OCI-LY3 (cell line): ENCODE data around the gene LIX1.
"Not testable (repeated sequence)": the region's sequence is repeated elsewhere in the genome, so short reads cannot be mapped to it uniquely, and the experiment has no call there.

Experiments
- H2AFZ ChIP-seq: fragments of 200-600, 300-600 bp; shearing (Covaris generic); 2 replicates; pipeline ENCODE4 v1.6.0; 2014; ENCODE audit warnings: antibody characterized with exemption, low read depth, low read length
- H3K27ac ChIP-seq: fragments of 200-600, 300-600 bp; sonication (generic); 2 replicates; pipeline ENCODE4 v1.5.1; 2014; ENCODE audit warnings: mild to moderate bottlenecking, low read length, moderate library complexity, mixed read lengths
- H3K27me3 ChIP-seq: fragments of 200-600, 300-600 bp; sonication (generic); 2 replicates; pipeline ENCODE4 v1.6.1; 2014; ENCODE audit warnings: low read depth, low read length, mixed read lengths
- H3K36me3 ChIP-seq: fragments of 200-600, 300-600 bp; sonication (generic); replicated peaks from 2 replicates; pipeline ENCODE3; 2014; ENCODE audit warnings: low read depth, low read length, mixed read lengths
- H3K4me1 ChIP-seq: fragments of 300-600, 200-600 bp; sonication (generic); 2 replicates; pipeline ENCODE4 v1.6.1; 2014; ENCODE audit warnings: low read length, mixed read lengths
- H3K4me2 ChIP-seq: fragments of 200-600, 300-600 bp; sonication (generic); 2 replicates; pipeline ENCODE4 v1.6.1; 2014; ENCODE audit warnings: low read length, mixed read lengths
- H3K4me3 ChIP-seq: fragments of 300-600, 200-600 bp; sonication (generic); 2 replicates; pipeline ENCODE4 v1.5.1; 2014; ENCODE audit warnings: antibody characterized with exemption, mild to moderate bottlenecking, low read length, moderate library complexity
- H3K79me2 ChIP-seq: fragments of 300-600, 200-600 bp; shearing (Covaris generic); 2 replicates; pipeline ENCODE4 v1.6.1; 2014; ENCODE audit warnings: mild to moderate bottlenecking, low read length, mixed read lengths
- H3K9ac ChIP-seq: fragments of 300-600, 200-600 bp; shearing (Covaris generic); 2 replicates; pipeline ENCODE4 v1.6.0; 2014; ENCODE audit warnings: mild to moderate bottlenecking, low read length, moderate library complexity
- H3K9me3 ChIP-seq: fragments of 200-600, 300-600 bp; shearing (Covaris generic); 2 replicates; pipeline ENCODE4 v1.6.1; 2014; ENCODE audit warnings: low read length, mixed read lengths; ENCODE audit not compliant: insufficient read depth
- H4K20me1 ChIP-seq: fragments of 200-600, 300-600 bp; sonication (generic); 2 replicates; pipeline ENCODE4 v1.6.1; 2016; ENCODE audit warnings: low read length, mixed read lengths; ENCODE audit not compliant: insufficient read depth
- CTCF ChIP-seq: fragments of 200-600, 300-600 bp; sonication (generic); IDR thresholded peaks from 2 replicates; pipeline ENCODE4 v1.5.1; 2014; ENCODE audit warnings: antibody characterized with exemption, low read length, low read depth
- EZH2phosphoT487 ChIP-seq: fragments of 200-600 bp; shearing (Covaris generic); IDR thresholded peaks from 2 replicates; pipeline ENCODE4 v1.6.1; 2018; ENCODE audit warnings: antibody characterized with exemption, mixed run types, low read depth

The LIX1 gene

GRCh38 chr5:97087138-97087537, 55.3 kb downstream of the LIX1 start:
- Histone ChIP-seq H3K9ac (no peak overlapping the region), H3K36me3 (no peaks in the 10 kb centered on the region), H2AFZ (no peak overlapping the region), H3K4me2 (no peak overlapping the region), H3K4me3 (no peak overlapping the region), H3K27me3 (no peaks in the 10 kb centered on the region), H3K4me1 (peaks cover 16% of the 10 kb centered on the region), H3K9me3 (no peaks in the 10 kb centered on the region), H4K20me1 (no peaks in the 10 kb centered on the region), H3K27ac (no peak overlapping the region), H3K79me2 (no peaks in the 10 kb centered on the region)
- TF ChIP-seq CTCF = no peak

GRCh38 chr5:97085459-97086181, 56.8 kb downstream of the LIX1 start:
- H3K27me3 ChIP-seq = no peaks in the 10 kb centered on the region
- H3K9me3 ChIP-seq = no peaks in the 10 kb centered on the region
- H3K4me1 ChIP-seq = peaks cover 16% of the 10 kb centered on the region
- H3K36me3 ChIP-seq = no peaks in the 10 kb centered on the region
- no peak overlapping the region for H3K27ac ChIP-seq
- H3K9ac ChIP-seq = no peak overlapping the region
- no peak overlapping the region for H3K4me3 ChIP-seq
- no peaks in the 10 kb centered on the region for H4K20me1 ChIP-seq
- no peak overlapping the region for H2AFZ ChIP-seq
- no peak overlapping the region for H3K4me2 ChIP-seq
- TF ChIP-seq EZH2phosphoT487 (no peak), CTCF (no peak)
- no peaks in the 10 kb centered on the region for H3K79me2 ChIP-seq

DNA sequence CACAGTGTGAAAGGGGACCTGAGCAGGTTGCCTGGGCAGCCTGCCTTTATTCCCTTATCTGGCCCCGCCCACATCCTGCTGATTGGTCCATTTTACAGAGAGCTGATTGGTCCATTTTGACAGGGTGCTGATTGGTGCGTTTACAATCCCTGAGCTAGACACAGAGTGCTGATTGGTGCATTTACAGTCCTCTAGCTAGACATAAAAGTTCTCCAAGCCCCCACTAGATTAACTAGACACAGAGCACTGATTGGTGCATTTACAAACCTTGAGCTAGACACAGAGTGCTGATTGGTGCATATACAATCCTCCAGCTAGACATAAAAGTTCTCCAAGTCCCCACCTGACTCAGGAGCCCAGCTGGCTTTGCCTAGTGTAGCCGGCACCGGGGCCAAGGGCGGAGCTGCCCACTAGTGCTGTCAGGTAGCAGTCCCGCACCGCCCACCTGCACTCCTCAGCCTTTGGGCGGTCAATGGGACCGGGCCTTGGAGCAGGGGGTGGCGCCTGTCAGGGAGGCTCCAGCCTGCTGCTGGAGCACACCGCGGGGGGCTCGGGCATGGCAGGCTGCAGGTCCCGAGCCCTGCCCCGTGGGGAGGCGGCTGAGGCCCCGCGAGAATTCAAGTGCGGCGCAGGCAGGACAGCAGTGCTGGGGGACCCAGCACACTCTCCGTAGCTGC, 57.5 kb downstream of the LIX1 start:
- H3K9ac ChIP-seq, H3K27me3 ChIP-seq, H3K36me3 ChIP-seq, H3K79me2 ChIP-seq, H3K27ac ChIP-seq, H3K9me3 ChIP-seq, H3K4me3 ChIP-seq, H2AFZ ChIP-seq, H4K20me1 ChIP-seq, H3K4me2 ChIP-seq: not testable (repeated sequence)
- H3K4me1 ChIP-seq = peaks cover 16% of the 10 kb centered on the region

DNA sequence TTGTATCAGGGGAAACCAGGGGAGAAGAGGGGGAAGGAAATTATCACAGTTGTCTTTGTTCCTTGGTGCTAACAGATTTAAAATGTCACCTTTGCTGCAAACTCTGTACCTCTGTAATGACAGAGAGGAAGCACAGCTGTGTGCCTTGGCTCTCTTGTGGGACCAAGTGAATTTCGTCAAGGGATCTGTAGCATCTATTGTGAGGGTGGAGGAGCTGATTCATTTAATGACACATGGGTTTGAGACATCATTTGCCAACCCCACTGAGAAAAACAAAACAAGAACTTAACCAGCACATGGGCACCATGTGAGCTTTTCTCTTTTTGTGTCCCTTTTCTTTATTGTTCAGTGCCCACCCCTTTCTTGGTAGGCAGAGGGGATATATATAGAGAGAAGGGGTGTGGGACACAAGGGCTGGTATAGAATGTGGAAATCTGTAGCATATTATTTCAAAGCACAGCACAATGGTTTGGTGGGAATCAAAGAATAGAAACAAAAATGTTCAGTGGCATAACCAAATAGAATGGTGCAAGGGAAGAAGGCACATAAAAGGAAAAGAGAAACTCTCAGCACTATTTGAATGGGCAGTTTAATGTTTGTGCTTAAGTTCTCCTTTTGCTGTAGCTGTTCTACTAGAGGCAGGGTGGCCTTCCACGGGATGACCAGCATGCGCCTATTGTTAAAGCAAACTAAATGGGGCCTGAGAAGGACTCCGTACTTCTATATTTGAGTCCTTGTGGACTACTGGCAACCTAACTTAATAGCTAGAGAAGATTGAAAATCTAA, 63.3 kb downstream of the LIX1 start:
- Histone ChIP-seq H3K27ac (no peak overlapping the region), H3K79me2 (no peaks in the 10 kb centered on the region), H3K4me3 (no peak overlapping the region), H3K9me3 (no peaks in the 10 kb centered on the region), H3K27me3 (no peaks in the 10 kb centered on the region), H3K4me2 (no peak overlapping the region), H4K20me1 (no peaks in the 10 kb centered on the region), H2AFZ (no peak overlapping the region), H3K9ac (no peak overlapping the region), H3K4me1 (0 out of 2 replicates have a peak, but pooled peaks cover 4% of the 10 kb centered on the region), H3K36me3 (no peaks in the 10 kb centered on the region)
- TF ChIP-seq EZH2phosphoT487 (no peak), CTCF (no peak)
